Osteoblast (primary cell): Measurements from ENCODE around the gene C14orf119. TPM values are rescaled to one million over a fixed set of nuclear protein-coding genes. Genes with fewer than 3 reads are reported as not detected.
A peak's percentile ranks its signal among the peaks of the same experiment; 100 is the strongest.

Source experiments
- DNase-seq: peaks from one replicate; pipeline ENCODE4 v3.0.0; 2011; ENCODE audit warnings: low spot score, mixed read lengths; ENCODE audit not compliant: insufficient read length; ENCODE audit errors: missing footprints
- H2AFZ ChIP-seq: 2 replicates; pipeline ENCODE4 v1.6.0; 2011; ENCODE audit warnings: mild to moderate bottlenecking, low read length
- H3K27ac ChIP-seq: 2 replicates; pipeline ENCODE4 v1.5.1; 2011; ENCODE audit warnings: mild to moderate bottlenecking, low read depth, low read length, moderate library complexity
- H3K27me3 ChIP-seq: 2 replicates; pipeline ENCODE4 v1.6.0; 2012; ENCODE audit warnings: mild to moderate bottlenecking, control low read depth, inconsistent platforms, low read length, moderate library complexity; ENCODE audit not compliant: insufficient read depth
- H3K36me3 ChIP-seq: 2 replicates; pipeline ENCODE4 v1.5.1; 2011; ENCODE audit warnings: mild to moderate bottlenecking, low read length, control low read depth, moderate library complexity; ENCODE audit not compliant: insufficient read depth
- H3K4me1 ChIP-seq: 2 replicates; pipeline ENCODE4 v1.5.1; 2011; ENCODE audit warnings: mild to moderate bottlenecking, low read length, control low read depth, moderate library complexity; ENCODE audit not compliant: insufficient read depth
- H3K4me2 ChIP-seq: 2 replicates; pipeline ENCODE4 v1.6.0; 2011; ENCODE audit warnings: mild to moderate bottlenecking, low read length; ENCODE audit not compliant: insufficient read depth
- H3K4me3 ChIP-seq: fragments of 200-600 bp; sonication (generic); 3 replicates; pipeline ENCODE4 v1.5.1; 2012; ENCODE audit warnings: mild to moderate bottlenecking, low read length, inconsistent platforms; ENCODE audit not compliant: insufficient read depth
- H3K79me2 ChIP-seq: 2 replicates; pipeline ENCODE4 v1.6.0; 2012; ENCODE audit warnings: mild to moderate bottlenecking, low read length, control low read depth, inconsistent platforms; ENCODE audit not compliant: insufficient read depth
- H3K9me3 ChIP-seq: 2 replicates; pipeline ENCODE4 v1.5.1; 2011; ENCODE audit warnings: low read depth, low read length, control low read depth
- H4K20me1 ChIP-seq: 2 replicates; pipeline ENCODE4 v1.6.0; 2012; ENCODE audit warnings: mild to moderate bottlenecking, low read length, control low read depth; ENCODE audit not compliant: insufficient read depth
- total RNA-seq: library from RNA; depleted of rRNA; stranded (reverse); fragments of >200 nt; gene quantifications from 2 replicates; pipeline ENCODE4 v1.2.3, GENCODE V29; 2012
- TF ChIP-seq, protein P1 (sequence below): IDR thresholded peaks from 2 replicates; pipeline ENCODE4 v1.5.1; 2011; ENCODE audit warnings: mild to moderate bottlenecking, low read depth, low read length, moderate library complexity; ENCODE audit errors: extremely low read depth

C14orf119 gene
- total RNA-seq, 1 donor = 43.1 TPM

DNA sequence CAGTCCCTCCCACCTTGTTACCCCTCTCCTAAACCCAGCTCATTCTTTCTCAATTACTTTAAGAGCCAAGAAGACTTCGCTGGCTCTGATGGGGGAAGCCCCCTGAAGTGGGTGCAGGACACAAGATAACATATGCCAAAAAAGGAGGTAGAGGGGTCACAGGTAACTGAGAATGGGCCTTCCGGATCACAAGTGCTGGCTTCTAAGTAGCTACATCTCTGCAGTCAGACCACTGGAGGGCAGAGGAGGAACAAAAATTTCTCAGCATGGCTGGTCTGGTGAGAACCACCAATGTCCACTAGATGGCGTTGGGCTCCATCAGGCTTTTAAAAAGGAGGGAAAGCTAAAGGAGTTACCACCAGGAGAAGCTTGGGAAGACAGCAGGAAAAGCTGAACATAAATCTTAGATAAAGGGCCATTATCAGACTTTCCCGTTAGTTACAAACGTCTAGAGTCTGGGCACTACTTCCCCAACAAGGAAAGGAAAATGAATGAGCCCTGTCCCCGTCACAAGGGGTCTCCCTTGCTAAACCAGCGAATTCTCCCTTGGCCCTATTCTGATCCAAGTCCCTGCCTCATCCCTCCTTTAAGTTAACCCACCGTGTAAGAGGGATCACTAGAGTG lies 26.4 kb upstream of the C14orf119 start:
- peaks cover 82% of the 10 kb centered on the region for H3K79me2 ChIP-seq

DNA sequence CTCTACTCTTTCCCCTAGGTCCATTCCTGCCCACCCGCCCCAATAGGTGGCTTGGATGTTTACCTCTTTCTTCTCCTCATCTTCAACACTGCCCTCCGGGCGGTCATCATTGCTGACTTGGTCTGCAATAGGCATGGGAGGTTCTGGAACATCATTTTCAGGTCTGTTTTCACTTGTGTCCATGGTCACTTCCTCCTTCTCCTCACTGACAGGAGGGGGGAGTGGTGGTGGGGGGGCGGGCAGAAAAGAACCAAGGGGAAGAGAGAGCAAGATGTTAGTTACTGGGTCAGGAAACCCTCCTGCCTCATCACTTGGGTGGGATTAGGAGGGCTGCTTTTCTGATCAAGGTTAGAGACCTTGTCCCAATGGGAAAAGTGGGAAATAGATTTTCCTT lies 25.9 kb upstream of the C14orf119 start:
- peak overlapping the region; percentile 37 for H3K4me2 ChIP-seq
- no peaks in the 10 kb centered on the region for H3K9me3 ChIP-seq
- H3K36me3 ChIP-seq = peaks cover 71% of the 10 kb centered on the region
- H3K4me1 ChIP-seq = peaks cover 35% of the 10 kb centered on the region
- peak; percentile 21 for DNase-seq
- H3K27me3 ChIP-seq = no peaks in the 10 kb centered on the region
- H3K27ac ChIP-seq = no peak overlapping the region
- no peak overlapping the region for H2AFZ ChIP-seq
- TF ChIP-seq, protein P1, sequence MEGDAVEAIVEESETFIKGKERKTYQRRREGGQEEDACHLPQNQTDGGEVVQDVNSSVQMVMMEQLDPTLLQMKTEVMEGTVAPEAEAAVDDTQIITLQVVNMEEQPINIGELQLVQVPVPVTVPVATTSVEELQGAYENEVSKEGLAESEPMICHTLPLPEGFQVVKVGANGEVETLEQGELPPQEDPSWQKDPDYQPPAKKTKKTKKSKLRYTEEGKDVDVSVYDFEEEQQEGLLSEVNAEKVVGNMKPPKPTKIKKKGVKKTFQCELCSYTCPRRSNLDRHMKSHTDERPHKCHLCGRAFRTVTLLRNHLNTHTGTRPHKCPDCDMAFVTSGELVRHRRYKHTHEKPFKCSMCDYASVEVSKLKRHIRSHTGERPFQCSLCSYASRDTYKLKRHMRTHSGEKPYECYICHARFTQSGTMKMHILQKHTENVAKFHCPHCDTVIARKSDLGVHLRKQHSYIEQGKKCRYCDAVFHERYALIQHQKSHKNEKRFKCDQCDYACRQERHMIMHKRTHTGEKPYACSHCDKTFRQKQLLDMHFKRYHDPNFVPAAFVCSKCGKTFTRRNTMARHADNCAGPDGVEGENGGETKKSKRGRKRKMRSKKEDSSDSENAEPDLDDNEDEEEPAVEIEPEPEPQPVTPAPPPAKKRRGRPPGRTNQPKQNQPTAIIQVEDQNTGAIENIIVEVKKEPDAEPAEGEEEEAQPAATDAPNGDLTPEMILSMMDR = no peak
- H4K20me1 ChIP-seq = peaks cover 41% of the 10 kb centered on the region
- H3K4me3 ChIP-seq = no peak overlapping the region
- H3K79me2 ChIP-seq = peaks cover 81% of the 10 kb centered on the region

More for the DNA sequence above, 26.4 kb upstream of the C14orf119 start:
- Histone ChIP-seq H4K20me1 (peaks cover 41% of the 10 kb centered on the region), H2AFZ (no peak overlapping the region), H3K4me1 (peaks cover 35% of the 10 kb centered on the region), H3K36me3 (peaks cover 71% of the 10 kb centered on the region), H3K4me2 (peak overlapping the region; percentile 42), H3K4me3 (no peak overlapping the region), H3K27me3 (no peaks in the 10 kb centered on the region), H3K9me3 (no peaks in the 10 kb centered on the region), H3K27ac (no peak overlapping the region)
- TF ChIP-seq, protein P1 = peak; percentile 100
- DNase-seq = peak; percentile 96

DNA sequence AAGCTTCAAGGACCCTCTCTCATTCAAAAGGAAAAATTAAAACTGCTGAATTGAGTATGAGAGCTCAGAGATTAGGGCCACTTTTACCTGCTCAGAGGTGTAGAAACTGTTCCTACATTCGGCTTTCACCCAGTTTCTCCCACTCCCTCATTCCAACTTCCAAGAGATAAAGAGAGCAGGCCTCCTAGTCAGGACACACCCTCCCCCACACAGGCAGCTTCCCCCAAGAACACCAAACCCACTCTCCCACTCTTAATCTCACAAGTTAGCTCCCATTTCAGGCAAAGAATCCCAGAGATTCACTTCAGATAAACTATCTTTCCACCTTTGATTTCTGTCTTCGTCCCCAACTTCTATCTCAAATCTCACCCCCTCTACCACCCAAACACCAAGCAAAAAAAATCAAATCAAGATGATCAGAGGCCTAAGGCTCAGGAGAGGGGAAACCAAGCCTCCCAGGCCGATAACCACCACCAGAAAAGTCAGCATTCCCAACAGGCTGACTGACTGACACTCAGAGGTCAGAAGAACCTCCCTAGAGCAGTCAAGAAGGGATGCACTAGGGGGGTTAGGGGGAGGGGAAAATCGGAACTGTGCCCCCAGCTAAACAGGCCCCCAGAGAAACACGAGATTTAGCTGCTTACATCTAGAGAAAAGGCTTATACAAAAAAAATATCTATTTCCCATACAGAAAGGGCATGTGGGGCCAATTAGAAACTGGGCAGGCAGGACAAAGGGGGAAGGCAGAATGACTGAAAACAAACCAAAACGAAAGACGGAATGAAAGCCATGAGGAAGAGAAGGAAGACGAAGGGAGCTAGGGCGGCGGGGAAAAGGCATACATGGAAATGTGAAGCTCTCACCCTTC lies 24.8 kb upstream of the C14orf119 start:
- Histone ChIP-seq H3K4me1 (peaks cover 35% of the 10 kb centered on the region), H3K4me2 (peak overlapping the region; percentile 98), H2AFZ (no peak overlapping the region), H3K79me2 (peaks cover 84% of the 10 kb centered on the region), H3K4me3 (peak overlapping the region; percentile 86), H4K20me1 (peaks cover 41% of the 10 kb centered on the region), H3K36me3 (peaks cover 73% of the 10 kb centered on the region), H3K27me3 (no peaks in the 10 kb centered on the region), H3K27ac (peak overlapping the region; percentile 78), H3K9me3 (no peaks in the 10 kb centered on the region)
- DNase-seq = peak; percentile 65
- TF ChIP-seq, protein P1 = no peak
